ENCODE measurements around the gene CCDC198. TPM values are rescaled to one million over a fixed set of nuclear protein-coding genes. Genes with fewer than 3 reads are reported as not detected.

Gene CCDC198
- total RNA-seq (2021): not detected in 2 replicates
- not detected for Bru-seq, nascent RNA
- not detected for BruChase-seq, experiment 1, labeled RNA remaining after a 2-hour chase
- BruChase-seq, experiment 2, labeled RNA remaining after a 6-hour chase: not detected
- long read RNA-seq: 0 reads

- Histone ChIP-seq H3K36me3 (ENCODE audit: low read depth) (no peaks in the 10 kb centered on the region), H3K27me3 (ENCODE audit: insufficient read depth, low read depth) (peaks cover 25% of the 10 kb centered on the region), H3K27ac (no peak within 1 kb of the TSS), H3K4me1 (replicated peaks; ENCODE audit: insufficient read depth) (no peaks in the 10 kb centered on the region), H3F3A (ENCODE audit: insufficient read depth, low read depth) (no peaks in the 10 kb centered on the region), H3K79me2 (ENCODE audit: low read depth) (no peaks in the 10 kb centered on the region), H4K20me1 (ENCODE audit: insufficient read depth) (no peaks in the 10 kb centered on the region), H3K4me2 (no peak within 1 kb of the TSS), H2AFZ (no peak within 1 kb of the TSS), H3K9me3 (ENCODE audit: insufficient read depth, low read depth) (no peaks in the 10 kb centered on the region), H3K9me2 (ENCODE audit: insufficient read depth) (no peaks in the 10 kb centered on the region), H3K4me3 (no peak within 1 kb of the TSS)
- no peak for DNase-seq
- ChIA-PET CTCF (interaction anchor here (1.1 kb wide), 1 partner anchor 579 kb away, joined by 6 read pairs; no protein-coding TSS in a partner anchor), POLR2A (ENCODE audit: unreplicated experiment) (no interaction called here)
- BruUV-seq (replicated peaks): no TSS peak
- intact Hi-C loops (cut with micrococcal nuclease; ENCODE audit: unreplicated experiment): no loop called here
- TF ChIP-seq CTCF (conservative IDR thresholded peaks at IDR 0.05) (no peak), EZH2 (IDR thresholded peaks at IDR 0.05; ENCODE audit: low read depth) (no peak)
These were observed at the start of gene CCDC198 for GRCh38 chr14:57493467-57494181. TSS of gene CCDC198 (minus strand) at chr14:57493857. CDS start at chr14:57493715, 142 bp downstream.

DNA sequence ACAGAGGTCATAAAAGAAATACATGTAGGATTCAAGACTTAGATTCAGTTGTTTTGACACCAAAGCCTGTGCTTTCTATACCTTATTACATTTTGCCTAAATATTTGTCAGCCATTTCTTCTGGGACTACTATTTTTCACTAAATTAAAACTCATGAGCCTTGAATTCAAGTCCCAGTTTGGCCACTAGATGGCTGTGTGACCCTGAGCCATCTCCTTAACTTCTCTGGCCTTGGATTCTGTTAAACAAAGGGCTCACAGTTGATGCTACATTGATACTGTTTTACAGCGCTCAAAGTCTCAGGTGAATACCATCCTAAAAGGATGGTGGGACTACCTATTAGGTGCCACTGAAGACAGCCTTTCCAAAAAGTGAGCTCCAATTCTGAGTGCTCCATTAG, 39.6 kb upstream of the CCDC198 start:
- no peak overlapping the region for H2AFZ ChIP-seq
- DNase-seq: no peak
- H3K27me3 ChIP-seq (ENCODE audit: insufficient read depth, low read depth): no peaks in the 10 kb centered on the region
- H3K4me1 ChIP-seq (replicated peaks; ENCODE audit: insufficient read depth): no peaks in the 10 kb centered on the region
- no peak overlapping the region for H3K4me2 ChIP-seq
- H3K9me3 ChIP-seq (ENCODE audit: insufficient read depth, low read depth): no peaks in the 10 kb centered on the region
- H3F3A ChIP-seq (ENCODE audit: insufficient read depth, low read depth): no peaks in the 10 kb centered on the region
- POLR2A ChIA-PET (ENCODE audit: unreplicated experiment): no interaction called here
- H3K36me3 ChIP-seq (ENCODE audit: low read depth): no peaks in the 10 kb centered on the region
- H3K4me3 ChIP-seq: no peak overlapping the region
- no peaks in the 10 kb centered on the region for H3K79me2 ChIP-seq (ENCODE audit: low read depth)
- CTCF ChIA-PET: no interaction called here
- no TSS peak for BruUV-seq (replicated peaks)
- no peaks in the 10 kb centered on the region for H4K20me1 ChIP-seq (ENCODE audit: insufficient read depth)
- TF ChIP-seq EZH2 (IDR thresholded peaks at IDR 0.05; ENCODE audit: low read depth) (no peak), CTCF (conservative IDR thresholded peaks at IDR 0.05) (peak; percentile 66)
- no peaks in the 10 kb centered on the region for H3K9me2 ChIP-seq (ENCODE audit: insufficient read depth)
- no peak overlapping the region for H3K27ac ChIP-seq
- intact Hi-C loops (cut with micrococcal nuclease; ENCODE audit: unreplicated experiment): no loop called here

DNA sequence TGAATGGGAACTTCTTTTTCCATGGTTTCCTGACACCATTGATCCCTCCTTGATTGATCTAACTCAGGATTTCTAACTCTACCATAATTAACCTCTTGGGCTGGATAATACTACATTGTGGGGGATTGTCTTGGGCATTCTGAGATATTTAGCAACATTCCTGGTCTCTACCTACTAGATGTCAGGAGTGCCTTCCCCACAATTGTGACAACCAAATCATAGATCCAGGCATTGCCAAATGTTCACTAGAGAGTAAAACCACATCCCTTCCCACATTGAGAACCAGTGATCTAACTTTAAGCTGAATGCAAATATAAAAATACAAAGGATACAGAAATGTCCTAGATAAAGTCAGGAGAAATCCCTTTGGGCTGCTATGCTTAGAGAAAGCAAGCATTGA, 36.9 kb upstream of the CCDC198 start:
- DNase-seq: no peak
- H3K4me1 ChIP-seq (replicated peaks; ENCODE audit: insufficient read depth): no peaks in the 10 kb centered on the region

More for the DNA sequence above, 36.9 kb upstream of the CCDC198 start:
- no peak for TF ChIP-seq EZH2 (IDR thresholded peaks at IDR 0.05; ENCODE audit: low read depth)
- intact Hi-C loops (cut with micrococcal nuclease; ENCODE audit: unreplicated experiment): no loop called here
- H4K20me1 ChIP-seq (ENCODE audit: insufficient read depth): no peaks in the 10 kb centered on the region
- no peaks in the 10 kb centered on the region for H3K27me3 ChIP-seq (ENCODE audit: insufficient read depth, low read depth)
- no peak overlapping the region for H3K27ac ChIP-seq
- H3K9me3 ChIP-seq (ENCODE audit: insufficient read depth, low read depth): no peaks in the 10 kb centered on the region
- no peak overlapping the region for H3K4me2 ChIP-seq
- no peaks in the 10 kb centered on the region for H3K79me2 ChIP-seq (ENCODE audit: low read depth)
- no peaks in the 10 kb centered on the region for H3K36me3 ChIP-seq (ENCODE audit: low read depth)
- no peaks in the 10 kb centered on the region for H3K9me2 ChIP-seq (ENCODE audit: insufficient read depth)
- no TSS peak for BruUV-seq (replicated peaks)
- no peak overlapping the region for H2AFZ ChIP-seq
- ChIA-PET POLR2A (ENCODE audit: unreplicated experiment) (no interaction called here), CTCF (no interaction called here)
- no peaks in the 10 kb centered on the region for H3F3A ChIP-seq (ENCODE audit: insufficient read depth, low read depth)
- no peak overlapping the region for H3K4me3 ChIP-seq
